Measurements from ENCODE around the gene CTAG1B.
A peak's percentile ranks its signal among the peaks of the same experiment; 100 is the strongest.
"Not testable (repeated sequence)": the region's sequence is repeated elsewhere in the genome, so short reads cannot be mapped to it uniquely, and the experiment has no call there.

The CTAG1B gene

GRCh38 chrX:154584585-154585183 is 34.4 kb downstream of the CTAG1B start, which contains the start of gene CTAG1A:
TSS of gene CTAG1A (plus strand) at chrX:154585133. CDS start at chrX:154585207, 74 bp downstream.
- not testable (repeated sequence) for H3K9me3 Mint-ChIP-seq; H3K4me1 Mint-ChIP-seq; H3K4me3 Mint-ChIP-seq; H3K27ac Mint-ChIP-seq; H3K27me3 Mint-ChIP-seq; H3K36me3 Mint-ChIP-seq; ATAC-seq (ENCODE audit: low read depth); DNase-seq (ENCODE audit: low spot score in 2 of 2)

DNA sequence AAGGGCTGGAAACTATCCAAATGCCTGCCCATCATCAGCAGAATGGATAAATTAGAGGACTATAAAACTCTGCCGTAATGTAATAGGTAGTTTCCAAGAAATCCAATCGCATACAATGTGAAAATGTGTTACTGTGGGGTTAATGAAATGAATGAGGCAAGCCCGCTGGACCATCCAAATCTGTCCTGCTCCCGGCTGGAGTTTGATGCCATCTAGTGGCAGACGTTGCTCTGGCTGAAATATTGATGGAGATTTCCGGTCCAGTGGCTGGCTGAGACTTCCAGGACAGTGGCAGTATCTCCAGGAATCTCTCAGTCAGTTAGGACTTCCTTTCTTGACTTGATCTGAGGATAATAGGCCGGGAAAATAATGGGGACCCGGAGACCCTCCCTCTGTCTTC is 36.1 kb downstream of the CTAG1B start:
- H3K4me3 Mint-ChIP-seq; H3K36me3 Mint-ChIP-seq; DNase-seq (ENCODE audit: low spot score in 2 of 2); H3K27me3 Mint-ChIP-seq; H3K9me3 Mint-ChIP-seq; H3K27ac Mint-ChIP-seq; ATAC-seq (ENCODE audit: low read depth); H3K4me1 Mint-ChIP-seq: not testable (repeated sequence)

- not testable (repeated sequence) for H3K4me1 Mint-ChIP-seq; H3K36me3 Mint-ChIP-seq; H3K4me3 Mint-ChIP-seq; H3K27ac Mint-ChIP-seq; H3K27me3 Mint-ChIP-seq; H3K9me3 Mint-ChIP-seq; DNase-seq (ENCODE audit: low spot score in 2 of 2)
- ATAC-seq (ENCODE audit: low read depth), result peak; percentile 47
Measured at GRCh38 chrX:154575076-154575475, 44.0 kb downstream of the CTAG1B start.

GRCh38 chrX:154573061-154573460 is 46.0 kb downstream of the CTAG1B start:
- H3K36me3 Mint-ChIP-seq; H3K4me3 Mint-ChIP-seq; H3K27me3 Mint-ChIP-seq; H3K27ac Mint-ChIP-seq; ATAC-seq (ENCODE audit: low read depth); H3K4me1 Mint-ChIP-seq; DNase-seq (ENCODE audit: low spot score in 2 of 2); H3K9me3 Mint-ChIP-seq: not testable (repeated sequence)

- H3K27me3 Mint-ChIP-seq; H3K4me3 Mint-ChIP-seq; DNase-seq (ENCODE audit: low spot score in 2 of 2); ATAC-seq (ENCODE audit: low read depth); H3K27ac Mint-ChIP-seq; H3K36me3 Mint-ChIP-seq; H3K4me1 Mint-ChIP-seq; H3K9me3 Mint-ChIP-seq: not testable (repeated sequence)
Measured at GRCh38 chrX:154570361-154570760, 48.7 kb downstream of the CTAG1B start.
